MM.1S (cell line): ENCODE data around the gene PIK3IP1.

Source experiments
- CTCF ChIP-seq: fragments of 300-600 bp; sonication (generic); IDR thresholded peaks from 2 replicates; pipeline ENCODE4 v1.5.1; 2016; ENCODE audit warnings: antibody characterized with exemption, low read length, mixed read lengths
- EZH2 ChIP-seq: fragments of 300-600 bp; sonication (generic); optimal IDR thresholded peaks from 2 replicates; pipeline ENCODE3; 2017; ENCODE audit warnings: low read depth, mild to moderate bottlenecking, antibody characterized with exemption, low read length, mixed read lengths
- EZH2phosphoT487 ChIP-seq: fragments of 300-600 bp; sonication (generic); IDR thresholded peaks from 2 replicates; pipeline ENCODE4 v1.6.1; 2018; ENCODE audit warnings: antibody characterized with exemption, low read length

GRCh38 chr22:31334329-31334728 lies 42.0 kb upstream of the PIK3IP1 start:
- no peak for TF ChIP-seq CTCF
- no peak for TF ChIP-seq EZH2
- no peak for TF ChIP-seq EZH2phosphoT487
